Activated CD8-positive, alpha-beta memory T cell treated with anti-CD3 and anti-CD28 coated beads for 36 hours (primary cell): ENCODE data around the gene PRSS21. TPM values are rescaled to one million over a fixed set of nuclear protein-coding genes. Genes with fewer than 3 reads are reported as not detected.

Source experiments
- CTCF ChIA-PET: fragments of 350-600 bp; sonication (Branson Sonifier 250); formaldehyde crosslinking; loops from one replicate; lab custom pipeline; 2021; ENCODE audit warnings: antibody characterized with exemption; lab: Charles Lee
- POLR2A ChIA-PET: fragments of 350-600 bp; sonication (Branson Sonifier 250); formaldehyde crosslinking; loops from one replicate; lab custom pipeline; 2021; ENCODE audit warnings: antibody characterized with exemption; lab: Charles Lee
- total RNA-seq, 2 experiments: library from RNA; stranded (reverse); gene quantifications; one replicate each; pipeline ENCODE4 v1.2.3, GENCODE V29; 2021

PRSS21 gene, protein sequence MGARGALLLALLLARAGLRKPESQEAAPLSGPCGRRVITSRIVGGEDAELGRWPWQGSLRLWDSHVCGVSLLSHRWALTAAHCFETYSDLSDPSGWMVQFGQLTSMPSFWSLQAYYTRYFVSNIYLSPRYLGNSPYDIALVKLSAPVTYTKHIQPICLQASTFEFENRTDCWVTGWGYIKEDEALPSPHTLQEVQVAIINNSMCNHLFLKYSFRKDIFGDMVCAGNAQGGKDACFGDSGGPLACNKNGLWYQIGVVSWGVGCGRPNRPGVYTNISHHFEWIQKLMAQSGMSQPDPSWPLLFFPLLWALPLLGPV
- total RNA-seq: 10 to 100 TPM; 10.5 to 11.1 TPM

DNA sequence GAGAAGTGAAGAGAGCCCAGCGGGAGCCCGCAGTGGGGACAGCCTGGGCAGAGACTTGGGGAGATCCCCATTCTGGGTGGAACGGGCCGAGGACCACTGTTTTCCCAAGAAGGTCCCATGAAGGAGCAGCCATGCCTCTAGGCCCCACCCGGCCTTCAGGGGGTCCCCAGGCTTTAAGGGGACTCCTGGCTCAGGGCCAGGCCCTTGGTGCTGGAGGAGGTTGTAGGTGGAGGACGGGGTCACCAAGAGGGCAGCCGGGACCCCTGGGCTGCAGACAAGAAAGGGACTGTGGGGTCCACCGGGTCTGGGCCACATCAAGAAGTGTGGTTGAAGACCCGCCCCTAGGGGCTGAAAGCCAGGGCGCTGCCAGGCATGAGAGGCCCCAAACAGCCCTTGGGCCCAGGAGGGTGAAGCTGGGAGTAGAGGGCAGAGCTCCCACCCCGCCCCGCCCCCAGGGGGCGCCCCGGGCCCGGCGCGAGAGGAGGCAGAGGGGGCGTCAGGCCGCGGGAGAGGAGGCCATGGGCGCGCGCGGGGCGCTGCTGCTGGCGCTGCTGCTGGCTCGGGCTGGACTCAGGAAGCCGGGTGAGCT, at the start of gene PRSS21:
Gene PRSS21, plus strand, starts transcription at position 487 of the 589 bp plus-strand sequence. Its CDS starts 32 bp downstream, at position 519.
- CTCF ChIA-PET: interaction anchor here (0.7 kb wide), 1 partner anchor 22 kb away, joined by 3 read pairs; no protein-coding TSS in a partner anchor
- POLR2A ChIA-PET: no interaction called here

DNA sequence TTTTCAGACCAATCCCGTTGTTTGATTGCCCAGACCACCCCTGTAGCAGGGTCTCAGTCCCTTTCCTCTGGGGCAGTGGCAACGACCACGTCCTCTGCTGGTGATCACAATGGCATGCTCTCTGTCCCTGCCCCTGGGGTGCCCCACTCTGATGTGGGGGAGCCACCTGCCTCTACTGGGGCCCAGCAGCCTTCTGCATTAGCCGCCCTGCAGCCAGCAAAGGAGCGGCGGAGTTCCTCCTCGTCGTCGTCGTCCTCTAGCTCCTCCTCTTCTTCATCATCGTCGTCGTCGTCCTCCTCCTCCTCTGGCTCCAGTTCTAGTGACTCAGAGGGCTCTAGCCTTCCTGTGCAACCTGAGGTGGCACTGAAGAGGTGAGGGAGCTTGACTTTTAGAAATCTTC, 49.1 kb upstream of the PRSS21 start:
- CTCF ChIA-PET: no interaction called here
- POLR2A ChIA-PET: no interaction called here

DNA sequence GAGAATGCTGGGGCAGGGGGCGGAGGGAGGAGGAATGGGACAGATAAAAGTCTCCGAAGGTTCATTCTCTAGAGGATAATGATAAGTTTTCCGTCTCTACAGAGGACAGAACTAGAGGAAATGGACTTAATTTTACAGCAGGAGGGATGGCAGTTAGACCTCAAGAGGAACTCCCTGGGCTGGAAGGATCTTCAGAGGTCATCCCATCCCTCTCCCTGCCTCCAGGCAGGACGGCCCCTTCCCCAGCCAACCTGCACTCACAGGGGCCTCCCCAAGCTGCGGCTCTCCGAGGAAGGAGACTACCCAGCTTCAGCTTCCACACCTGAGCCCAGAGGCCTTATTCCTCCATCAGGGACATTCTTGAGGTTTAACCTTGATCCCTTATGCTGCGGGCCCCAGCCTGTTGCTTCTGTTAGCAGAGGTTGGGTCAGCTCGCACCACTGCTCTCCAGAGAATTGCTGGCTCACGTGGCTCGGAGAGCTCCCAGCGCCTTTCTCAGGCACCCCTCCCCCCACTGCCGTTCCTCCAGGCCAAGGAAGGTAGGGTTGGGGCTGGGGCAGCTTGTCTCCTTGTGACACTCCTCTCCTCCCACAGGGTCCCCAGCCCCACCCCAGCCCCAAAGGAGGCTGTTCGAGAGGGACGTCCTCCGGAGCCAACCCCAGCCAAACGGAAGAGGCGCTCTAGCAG, 48.5 kb upstream of the PRSS21 start:
- ChIA-PET POLR2A (interaction anchor here (1.0 to 1.2 kb wide), 2 partner anchors 9 to 12 kb away, joined by 3 read pairs; no protein-coding TSS in a partner anchor), CTCF (interaction anchor here (0.6 kb wide), 1 partner anchor 12 kb away, joined by 4 read pairs; no protein-coding TSS in a partner anchor)

DNA sequence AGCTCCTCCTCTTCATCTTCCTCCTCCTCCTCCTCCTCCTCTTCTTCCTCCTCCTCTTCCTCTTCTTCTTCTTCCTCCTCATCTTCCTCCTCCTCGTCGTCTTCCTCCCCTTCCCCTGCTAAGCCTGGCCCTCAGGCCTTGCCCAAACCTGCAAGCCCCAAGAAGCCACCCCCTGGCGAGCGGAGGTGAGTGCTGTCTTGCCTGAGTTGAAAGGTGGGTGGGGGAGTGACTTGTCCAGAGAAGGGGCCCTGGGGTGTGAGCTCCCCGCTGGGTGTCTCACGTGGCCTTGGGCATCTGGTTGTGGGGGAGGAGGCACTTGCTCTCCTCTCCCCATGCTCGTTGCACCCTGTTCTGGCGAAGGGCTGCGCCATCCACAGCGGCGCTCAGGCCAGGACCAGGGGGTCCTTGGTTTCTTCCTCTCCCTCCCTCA, 47.9 kb upstream of the PRSS21 start:
- ChIA-PET CTCF (interaction anchor here (0.6 kb wide), 1 partner anchor 12 kb away, joined by 4 read pairs; no protein-coding TSS in a partner anchor), POLR2A (interaction anchor here (1.0 to 1.2 kb wide), 2 partner anchors 9 to 12 kb away, joined by 3 read pairs; no protein-coding TSS in a partner anchor)

DNA sequence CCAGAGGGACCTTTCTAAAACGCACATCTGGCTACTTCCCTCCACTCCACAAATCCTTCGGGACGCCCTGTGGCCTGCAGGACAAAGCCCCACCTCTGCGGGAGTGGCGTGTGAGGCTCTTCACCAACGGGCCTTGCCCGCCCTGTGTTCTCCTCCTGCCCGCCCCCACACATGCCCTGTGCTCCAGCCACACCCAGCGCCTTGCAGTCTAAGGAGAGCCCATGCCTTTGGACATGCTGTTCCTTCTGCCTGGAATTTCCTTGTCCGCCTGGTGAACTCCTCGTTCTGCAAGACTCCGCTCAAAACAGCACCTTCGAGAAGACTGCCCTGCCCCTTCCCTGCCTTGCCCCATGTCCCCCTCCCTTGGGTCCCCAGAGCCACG, 47.4 kb upstream of the PRSS21 start:
- CTCF ChIA-PET: no interaction called here
- POLR2A ChIA-PET: interaction anchor here (0.6 kb wide), 1 partner anchor 28 kb away, joined by 11 read pairs; no protein-coding TSS in a partner anchor

DNA sequence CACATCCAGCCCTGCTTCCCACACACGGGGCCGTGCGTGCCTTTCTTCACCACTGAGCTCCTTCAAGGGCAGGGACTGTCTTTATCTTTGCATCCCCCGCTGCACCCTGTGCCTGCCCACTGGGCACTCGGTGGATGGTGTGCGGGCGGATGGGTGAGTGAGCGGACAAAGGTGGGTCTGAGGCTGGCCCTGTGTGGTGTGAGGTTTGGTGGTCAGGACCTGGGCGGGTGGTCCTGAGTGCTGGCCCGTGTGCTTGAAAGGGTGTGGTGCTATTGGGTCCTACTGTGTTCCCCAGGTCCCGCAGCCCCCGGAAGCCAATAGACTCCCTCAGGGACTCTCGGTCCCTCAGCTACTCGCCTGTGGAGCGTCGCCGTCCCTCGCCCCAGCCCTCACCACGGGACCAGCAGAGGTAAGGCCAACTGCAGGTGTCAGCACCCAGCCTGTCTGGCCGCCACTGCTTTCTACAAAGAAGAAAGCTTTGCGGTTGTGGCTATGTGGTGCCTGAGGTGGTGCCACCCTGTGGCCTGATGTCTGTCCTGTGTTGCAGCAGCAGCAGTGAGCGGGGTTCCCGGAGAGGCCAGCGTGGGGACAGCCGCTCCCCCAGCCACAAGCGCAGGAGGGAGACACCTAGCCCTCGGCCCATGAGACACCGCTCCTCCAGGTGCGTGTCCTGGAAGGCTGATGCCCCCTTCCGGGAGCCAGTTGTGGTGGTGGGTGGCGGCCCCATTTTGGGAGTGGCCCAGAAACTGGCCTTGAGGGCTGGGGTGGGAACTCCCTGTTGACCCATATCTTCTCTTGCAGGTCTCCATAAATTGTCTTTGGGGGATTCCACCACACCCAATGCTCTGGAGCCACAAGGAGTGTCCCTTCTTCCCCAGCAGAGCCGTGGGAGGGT, 46.7 kb upstream of the PRSS21 start:
- ChIA-PET CTCF (no interaction called here), POLR2A (interaction anchor here (0.6 kb wide), 1 partner anchor 27 kb away, joined by 11 read pairs; no protein-coding TSS in a partner anchor)

DNA sequence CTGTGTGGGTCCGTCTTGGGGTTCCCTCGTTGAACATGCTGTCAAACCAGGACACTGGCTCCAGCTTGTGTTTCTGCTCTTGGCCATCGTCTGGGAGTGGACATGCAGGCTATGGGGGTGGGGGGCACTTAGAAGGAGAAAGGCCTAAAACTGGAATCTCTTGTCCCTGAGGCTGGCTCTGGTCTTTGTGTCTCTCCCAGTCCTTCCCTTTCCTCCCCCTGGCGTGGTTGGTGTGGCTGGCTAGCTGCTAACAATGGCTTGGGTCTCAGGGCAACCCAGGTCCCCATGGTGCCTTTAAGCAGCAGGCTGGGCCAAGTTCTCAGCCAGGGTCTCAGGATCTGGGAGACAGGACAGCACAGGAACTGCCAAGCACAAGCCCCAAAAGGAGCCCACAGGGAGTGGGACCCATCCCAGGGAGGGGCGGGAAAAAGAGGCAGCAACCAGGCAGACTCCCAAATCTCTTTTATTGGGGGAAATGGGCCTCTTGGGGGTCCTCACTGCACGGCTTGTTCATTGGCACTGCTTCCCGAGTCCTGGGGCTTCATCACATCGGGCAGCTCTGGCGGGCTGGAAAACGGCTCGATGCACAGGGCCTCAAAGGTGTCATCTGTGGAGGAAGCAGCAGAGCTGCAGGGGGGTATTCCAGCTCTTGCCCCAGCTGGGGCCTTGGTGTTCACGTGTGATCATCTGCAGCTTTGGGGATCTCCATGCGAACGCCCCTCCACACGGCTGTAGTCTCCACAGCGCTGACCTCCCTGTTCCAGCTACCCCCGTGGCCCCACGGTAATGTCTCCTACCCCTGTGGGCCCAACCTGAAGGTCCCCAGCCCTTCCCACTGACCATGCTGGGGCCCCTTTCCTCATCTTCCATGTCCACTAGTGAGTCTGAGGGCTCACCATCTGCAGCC, 45.3 kb upstream of the PRSS21 start:
- POLR2A ChIA-PET: no interaction called here

DNA sequence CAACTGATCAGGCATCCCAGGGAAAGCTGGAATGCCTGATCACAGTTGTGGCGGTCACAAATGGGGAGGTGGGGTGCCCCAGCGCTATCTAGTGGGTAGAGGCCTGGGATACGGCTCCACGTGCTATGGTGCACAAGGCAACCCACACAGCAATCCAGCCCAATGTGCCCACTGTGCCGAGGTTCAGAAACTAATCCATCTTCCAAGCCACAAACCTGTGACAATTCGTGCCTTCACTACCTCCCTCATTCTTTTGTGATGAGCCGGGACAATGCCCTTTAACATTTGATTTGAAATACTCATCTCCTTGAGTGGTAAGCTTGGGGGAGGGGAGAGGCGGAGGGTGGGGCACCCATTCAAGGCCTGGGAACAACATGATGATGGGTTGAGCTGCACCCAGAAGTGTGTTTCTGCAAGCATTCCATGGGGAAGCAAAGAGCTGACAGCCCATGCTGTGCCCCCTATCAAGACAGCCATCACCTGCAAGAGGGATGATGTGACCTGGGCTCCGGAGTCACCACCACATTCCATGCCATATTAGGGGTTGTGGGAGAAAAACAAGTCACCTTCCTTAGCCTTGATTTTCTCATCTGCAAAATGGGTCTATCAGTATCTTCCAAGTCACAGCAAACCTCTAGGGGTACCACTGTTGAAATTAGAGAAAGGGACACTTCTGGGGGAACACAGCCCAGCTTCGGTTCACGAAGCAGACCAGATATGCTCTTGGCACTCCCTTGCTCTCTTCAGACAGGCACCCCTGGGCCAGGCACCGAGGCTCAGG, 43.7 kb upstream of the PRSS21 start:
- POLR2A ChIA-PET: no interaction called here
- CTCF ChIA-PET: interaction anchor here (0.5 to 0.8 kb wide), 2 partner anchors 12 to 158 kb away, joined by 3 to 4 read pairs; no protein-coding TSS in a partner anchor

More for the DNA sequence above, 45.3 kb upstream of the PRSS21 start:
- CTCF ChIA-PET: no interaction called here

DNA sequence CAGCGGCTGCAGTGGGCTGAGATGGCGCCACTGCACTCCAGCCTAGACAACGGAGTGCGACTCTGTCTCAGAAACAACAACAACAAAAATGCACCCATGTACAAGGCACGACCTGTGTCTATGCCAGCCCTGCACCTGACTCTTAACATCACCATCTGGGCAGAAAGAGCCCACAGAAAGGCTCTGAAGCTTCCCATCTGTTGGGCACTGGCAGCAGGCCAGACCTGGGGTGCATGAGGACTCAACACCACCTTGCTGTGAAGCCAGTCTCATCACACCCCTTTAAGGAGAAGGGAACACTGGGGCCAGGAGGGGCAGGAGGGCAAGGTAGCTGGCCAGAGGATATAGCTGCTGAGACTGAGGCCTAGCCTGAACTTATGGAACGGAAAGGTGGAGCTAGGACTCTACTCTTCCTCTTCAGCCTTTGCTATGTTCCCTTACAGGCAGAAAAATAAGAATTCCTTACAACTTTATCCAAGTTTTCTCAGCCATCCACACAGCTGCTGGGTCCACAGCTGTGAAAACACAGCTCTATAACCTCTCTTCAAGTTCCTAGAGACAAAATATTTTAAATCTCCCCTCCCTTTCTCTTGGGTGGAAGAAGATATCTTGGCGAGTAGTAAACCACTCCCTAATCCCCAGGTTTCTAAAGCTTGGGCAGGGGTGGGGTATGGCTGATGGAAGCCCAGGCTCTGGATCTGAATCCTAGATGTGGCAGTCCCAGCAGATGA, 42.7 kb upstream of the PRSS21 start:
- CTCF ChIA-PET: interaction anchor here (0.5 to 2.4 kb wide), 3 partner anchors 11 to 157 kb away, joined by 3 to 6 read pairs (median 4); no protein-coding TSS in a partner anchor
- POLR2A ChIA-PET: interaction anchor here (0.6 kb wide), 1 partner anchor 184 kb away, joined by 3 read pairs; no protein-coding TSS in a partner anchor

DNA sequence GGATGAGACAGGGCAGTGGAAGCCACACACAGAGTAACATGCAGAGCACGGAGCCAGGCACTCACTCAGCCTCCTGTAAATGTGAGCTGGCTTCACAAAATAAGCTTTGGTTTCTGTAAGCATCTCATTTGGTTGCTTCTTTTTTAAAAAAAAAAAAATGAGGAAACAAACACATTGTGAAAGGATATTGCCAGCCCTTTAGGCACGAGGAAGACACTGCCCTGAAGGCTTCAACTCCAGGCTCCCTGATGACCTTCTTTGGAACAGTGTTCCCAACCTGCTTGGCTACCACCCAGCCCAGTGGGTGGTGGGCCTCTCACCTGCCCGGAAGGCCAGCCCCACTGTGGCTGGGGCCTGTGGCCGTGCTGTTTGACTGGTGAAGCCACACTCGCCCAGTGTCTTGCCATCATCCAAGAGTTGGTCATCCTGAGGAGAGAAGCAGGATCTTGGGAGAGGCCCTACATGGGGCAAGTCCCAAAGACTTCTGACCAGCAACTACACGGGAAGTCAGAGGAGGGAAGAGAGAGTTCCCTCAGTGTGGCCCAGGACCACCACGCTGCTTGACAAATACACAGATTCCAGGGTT, 41.8 kb upstream of the PRSS21 start:
- ChIA-PET POLR2A (interaction anchor here (2.7 to 2.8 kb wide), 2 partner anchors 21 to 93 kb away, joined by 9 to 10 read pairs; no protein-coding TSS in a partner anchor), CTCF (interaction anchor here (0.8 to 2.4 kb wide), 4 partner anchors 9 to 95 kb away, joined by 3 to 6 read pairs (median 4); no protein-coding TSS in a partner anchor)

DNA sequence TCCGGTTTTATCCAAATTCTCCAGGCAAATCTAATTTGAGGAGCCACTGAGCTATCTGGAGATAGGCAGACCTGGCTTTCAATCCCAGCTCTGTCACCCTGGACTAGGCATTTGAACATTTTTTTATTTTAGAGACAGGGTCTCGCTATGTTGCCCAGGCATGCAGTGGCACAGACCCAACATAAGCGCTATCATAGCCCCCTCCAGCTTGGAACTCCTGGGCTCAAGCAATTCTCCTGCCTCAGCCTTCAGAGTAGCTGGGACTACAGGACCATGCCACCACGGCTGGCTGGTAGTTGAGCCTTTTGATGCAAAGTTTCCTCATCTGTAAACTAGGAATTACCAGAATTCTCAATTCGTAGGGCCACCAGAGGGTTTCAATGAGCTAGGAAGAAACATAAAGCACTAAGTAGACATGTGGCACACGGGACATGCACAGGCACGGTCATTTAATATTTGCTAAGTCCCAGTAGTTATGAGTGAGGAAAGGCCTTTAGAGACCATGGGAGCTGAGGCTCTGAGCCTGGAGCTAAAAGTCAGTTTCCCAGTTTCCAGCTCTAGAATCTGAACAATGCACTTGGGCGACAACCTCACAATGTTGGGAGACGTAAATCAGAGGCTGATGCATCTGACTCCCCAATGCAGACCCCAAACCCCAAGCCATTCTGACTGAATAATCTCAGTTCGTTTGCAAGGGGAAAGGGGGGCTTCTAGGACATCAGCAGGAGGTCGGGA, 41.1 kb upstream of the PRSS21 start:
- POLR2A ChIA-PET: interaction anchor here (0.7 to 2.8 kb wide), 3 partner anchors 22 to 92 kb away, joined by 3 to 10 read pairs (median 9); no protein-coding TSS in a partner anchor
- CTCF ChIA-PET: interaction anchor here (0.8 to 2.4 kb wide), 4 partner anchors 8 to 95 kb away, joined by 3 to 6 read pairs (median 4); no protein-coding TSS in a partner anchor

DNA sequence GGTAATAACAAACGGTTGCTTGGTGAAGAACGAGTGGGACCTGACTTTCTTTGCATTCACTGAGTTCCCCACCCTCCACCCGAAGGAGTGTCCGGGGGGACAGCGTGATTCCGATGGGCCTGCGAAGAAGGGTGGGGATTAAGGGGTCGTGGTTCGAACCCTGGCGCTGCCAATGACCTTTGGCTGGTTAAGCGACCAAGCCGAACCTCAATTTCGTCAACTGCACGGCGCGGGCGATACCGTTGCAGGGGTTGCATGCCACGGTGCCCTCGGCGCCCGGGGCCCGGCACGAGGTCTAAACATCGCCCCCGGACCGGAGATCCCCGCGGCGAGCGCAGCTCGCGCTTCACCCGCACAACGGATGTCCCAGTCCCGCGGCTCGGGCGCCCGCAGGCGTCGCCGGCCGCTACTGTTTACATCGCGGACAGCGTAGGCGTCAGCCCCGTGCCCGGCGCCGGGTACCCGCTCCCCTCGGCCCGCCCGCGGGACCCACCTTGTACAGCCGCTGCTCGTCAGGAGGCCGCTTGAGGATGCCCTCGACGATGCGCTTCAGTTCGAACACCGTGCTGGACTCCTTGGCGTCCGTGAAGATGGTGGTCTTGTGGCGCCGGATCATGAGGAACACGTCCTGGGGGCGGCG, 40.4 kb upstream of the PRSS21 start:
- ChIA-PET CTCF (interaction anchor here (1.4 to 2.4 kb wide), 3 partner anchors 9 to 94 kb away, joined by 3 to 6 read pairs (median 4); no protein-coding TSS in a partner anchor), POLR2A (interaction anchor here (0.7 to 2.8 kb wide), 3 partner anchors 23 to 91 kb away, joined by 3 to 10 read pairs (median 9); no protein-coding TSS in a partner anchor)

DNA sequence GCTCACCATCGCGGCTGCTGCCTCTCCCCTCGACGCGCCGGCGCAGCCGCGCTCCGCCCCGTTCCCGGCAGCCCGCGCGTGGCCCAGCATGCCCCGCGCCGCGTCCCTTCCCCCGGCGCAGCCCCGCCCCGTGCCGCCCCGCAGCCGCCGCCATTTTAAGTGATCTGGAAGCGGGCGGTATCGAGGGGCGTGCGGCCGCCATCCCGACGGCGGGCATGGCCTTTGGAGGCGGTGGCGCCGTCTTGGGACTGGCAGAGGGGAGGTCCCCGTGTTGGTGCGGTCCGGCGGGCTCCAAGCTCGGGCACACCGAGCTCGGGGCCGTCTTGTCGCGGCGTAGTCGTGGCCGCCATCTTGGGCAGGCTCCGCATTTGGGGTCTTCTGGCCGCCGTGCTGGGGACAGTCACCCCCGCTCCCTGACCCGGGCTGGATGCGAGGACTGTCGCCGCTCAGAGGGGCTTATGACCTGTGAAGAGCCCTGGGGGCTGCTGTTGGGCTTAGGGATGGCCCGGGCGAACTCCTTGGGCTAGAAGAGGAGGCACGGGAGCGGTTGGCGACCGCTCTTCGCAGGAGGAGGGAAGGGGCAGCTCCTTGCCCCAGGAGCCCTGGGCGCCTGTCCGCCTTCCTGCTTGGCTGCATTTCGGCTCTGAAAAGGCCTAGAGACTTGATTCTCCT, 39.7 kb upstream of the PRSS21 start, which contains the start of gene ELOB:
Gene ELOB, minus strand, starts transcription at position 50 of the 672 bp plus-strand sequence. Its CDS starts 41 bp downstream, at position 9.
- POLR2A ChIA-PET: interaction anchor here (0.6 to 2.8 kb wide), 6 partner anchors 9 to 91 kb away, joined by 3 to 11 read pairs (median 8); partner anchors contain the start of gene SRRM2
- CTCF ChIA-PET: interaction anchor here (0.7 to 1.4 kb wide), 2 partner anchors 91 to 142 kb away, joined by 3 to 6 read pairs; no protein-coding TSS in a partner anchor
